Peyer's patch (tissue), 4 donors: ENCODE data around the gene BLM.

Experiments
- CTCF ChIP-seq, 6 experiments: fragments of 450-650 bp in 4 of 6; fragments of 200-600 bp in 2 of 6; sonication (generic) in 1 of 6; IDR thresholded peaks; one replicate each; pipeline ENCODE4 v1.5.1; 2017 to 2019; ENCODE audit warnings: antibody characterized with exemption in 6 of 6, mild to moderate bottlenecking in 3 of 6, moderate library complexity in 1 of 6
- POLR2A ChIP-seq, 2 donors: fragments of 450-650 bp; IDR thresholded peaks; one replicate each; pipeline ENCODE4 v1.5.1; 2017; ENCODE audit warnings: antibody characterized with exemption in 2 of 2, mild to moderate bottlenecking in 2 of 2, moderate library complexity in 2 of 2

DNA sequence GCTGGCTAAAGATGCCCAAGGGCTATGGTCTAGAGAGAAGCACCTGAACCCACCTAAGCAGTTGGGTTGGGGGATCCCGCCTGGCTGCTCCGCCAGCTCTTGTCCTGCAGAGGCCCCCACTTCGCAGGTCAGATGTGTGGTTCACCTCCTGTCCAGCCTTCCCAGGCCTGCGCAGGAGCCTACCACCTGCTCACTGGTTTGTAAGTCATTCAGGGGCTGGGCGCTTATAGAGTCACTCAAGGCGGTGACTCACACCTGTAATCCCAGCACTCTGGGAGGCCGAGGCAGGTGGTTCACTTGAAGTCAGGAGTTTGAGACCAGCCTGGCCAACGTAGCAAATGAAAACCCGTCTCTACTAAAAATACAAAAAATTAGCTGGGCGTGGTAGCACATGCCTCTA is 147.4 kb downstream of the BLM start:
- TF ChIP-seq CTCF (IDR thresholded peaks at IDR 0.05) = no peak
- no peak for TF ChIP-seq POLR2A (IDR thresholded peaks at IDR 0.05)
